ENCODE data around the gene CH25H. TPM values are rescaled to one million over a fixed set of nuclear protein-coding genes. Genes with fewer than 3 reads are reported as not detected.

The CH25H gene
- total RNA-seq, 2 donors from 2014 or later: 1.1 to 1.6 TPM

DNA sequence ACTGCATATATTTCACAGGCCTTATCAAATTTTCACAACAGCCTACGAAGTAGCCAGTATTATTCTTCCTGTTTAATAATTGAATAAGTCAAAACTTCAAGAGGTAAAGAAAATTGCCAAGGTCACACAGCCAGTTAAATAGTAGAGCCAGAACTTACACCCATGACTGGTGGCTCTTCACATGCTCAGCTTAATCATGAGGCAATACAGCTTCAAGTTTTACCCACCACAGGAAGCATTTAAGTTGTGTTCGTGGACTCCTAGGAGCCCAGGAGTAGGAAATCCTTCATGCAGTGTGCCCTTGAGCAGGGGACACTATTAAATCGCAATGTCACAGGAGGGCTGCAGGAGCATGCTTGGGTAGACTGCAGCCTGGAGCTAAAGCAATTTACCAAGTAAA is 33.4 kb upstream of the CH25H start:
- no peaks in the 10 kb centered on the region for H3K36me3 ChIP-seq
- H3K27me3 ChIP-seq (replicated peaks; ENCODE audit: insufficient read depth): no peaks in the 10 kb centered on the region
- H3K9me3 ChIP-seq: no peaks in the 10 kb centered on the region
- no peaks in the 10 kb centered on the region for H3K4me1 ChIP-seq (replicated peaks)
- WGBS: 59% methylated on average over 3 of the region's 3 CpGs
- H3K4me3 ChIP-seq: no peak overlapping the region
- no peak overlapping the region for H3K27ac ChIP-seq
- TF ChIP-seq POLR2AphosphoS5 (IDR thresholded peaks at IDR 0.05) (no peak), POLR2A (IDR thresholded peaks at IDR 0.05) (no peak)
- intact Hi-C loops (cut with DNase I): no loop called here
- no peak for DNase-seq (ENCODE audit: low spot score)

DNA sequence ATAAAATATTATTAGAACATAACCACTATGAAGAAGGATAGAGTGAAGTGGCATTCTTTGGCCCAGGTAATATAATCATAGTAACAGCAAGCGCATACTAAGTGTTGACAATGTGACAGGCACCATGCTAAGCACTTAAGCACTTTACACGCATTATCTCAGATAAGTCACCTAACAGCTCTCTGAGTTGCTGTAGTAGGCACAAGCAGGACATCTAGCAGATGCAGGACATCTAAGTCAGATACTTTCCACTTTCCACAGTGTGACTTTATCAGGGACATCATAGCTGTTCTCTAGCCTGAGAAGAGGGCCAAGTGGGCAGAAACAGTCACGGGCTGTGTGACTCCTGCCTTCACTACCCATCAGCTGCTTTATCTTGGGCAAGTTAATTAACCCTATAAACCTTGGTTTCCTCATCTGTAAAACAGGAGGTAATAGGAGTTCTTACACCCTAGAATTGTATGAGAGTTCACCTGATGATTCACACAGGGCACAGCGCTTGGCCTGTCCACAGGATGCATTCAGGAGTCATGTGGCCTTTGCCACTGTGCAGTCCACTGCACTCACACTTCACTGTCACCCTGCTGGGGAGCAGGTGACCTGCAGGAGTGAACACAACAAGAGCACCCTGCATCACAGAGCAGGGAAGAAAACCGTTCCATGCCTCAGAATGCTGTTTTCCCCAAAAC is 32.0 kb upstream of the CH25H start:
- Histone ChIP-seq H3K9me3 (no peaks in the 10 kb centered on the region), H3K4me1 (replicated peaks) (no peaks in the 10 kb centered on the region), H3K27ac (no peak overlapping the region), H3K27me3 (replicated peaks; ENCODE audit: insufficient read depth) (no peaks in the 10 kb centered on the region), H3K36me3 (no peaks in the 10 kb centered on the region), H3K4me3 (no peak overlapping the region)
- DNase-seq (ENCODE audit: low spot score): no peak
- 92% methylated on average over 5 of the region's 5 CpGs for WGBS
- intact Hi-C loops (cut with DNase I): no loop called here
- no peak for TF ChIP-seq POLR2A (IDR thresholded peaks at IDR 0.05)
- TF ChIP-seq, protein P1, sequence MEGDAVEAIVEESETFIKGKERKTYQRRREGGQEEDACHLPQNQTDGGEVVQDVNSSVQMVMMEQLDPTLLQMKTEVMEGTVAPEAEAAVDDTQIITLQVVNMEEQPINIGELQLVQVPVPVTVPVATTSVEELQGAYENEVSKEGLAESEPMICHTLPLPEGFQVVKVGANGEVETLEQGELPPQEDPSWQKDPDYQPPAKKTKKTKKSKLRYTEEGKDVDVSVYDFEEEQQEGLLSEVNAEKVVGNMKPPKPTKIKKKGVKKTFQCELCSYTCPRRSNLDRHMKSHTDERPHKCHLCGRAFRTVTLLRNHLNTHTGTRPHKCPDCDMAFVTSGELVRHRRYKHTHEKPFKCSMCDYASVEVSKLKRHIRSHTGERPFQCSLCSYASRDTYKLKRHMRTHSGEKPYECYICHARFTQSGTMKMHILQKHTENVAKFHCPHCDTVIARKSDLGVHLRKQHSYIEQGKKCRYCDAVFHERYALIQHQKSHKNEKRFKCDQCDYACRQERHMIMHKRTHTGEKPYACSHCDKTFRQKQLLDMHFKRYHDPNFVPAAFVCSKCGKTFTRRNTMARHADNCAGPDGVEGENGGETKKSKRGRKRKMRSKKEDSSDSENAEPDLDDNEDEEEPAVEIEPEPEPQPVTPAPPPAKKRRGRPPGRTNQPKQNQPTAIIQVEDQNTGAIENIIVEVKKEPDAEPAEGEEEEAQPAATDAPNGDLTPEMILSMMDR (IDR thresholded peaks at IDR 0.05): no peak

DNA sequence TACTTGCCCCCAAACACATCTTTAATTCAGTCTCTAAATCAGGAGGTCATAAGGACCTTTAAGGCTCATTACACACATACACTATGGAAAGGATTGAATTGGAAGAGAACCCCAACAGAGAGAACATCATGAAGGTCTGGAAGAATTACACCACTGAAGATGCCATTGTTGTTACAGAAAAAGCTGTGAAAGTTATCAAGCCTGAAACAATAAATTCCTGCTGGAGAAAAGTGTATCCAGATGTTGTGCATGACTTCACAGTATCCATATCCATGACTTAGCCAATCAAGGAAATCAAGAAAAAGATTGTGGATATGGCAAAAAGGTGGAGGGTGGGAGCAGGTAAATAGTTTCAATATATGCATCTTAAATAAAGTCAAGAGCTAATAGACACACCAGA is 30.7 kb upstream of the CH25H start:
- H3K4me3 ChIP-seq: no peak overlapping the region
- no peaks in the 10 kb centered on the region for H3K27me3 ChIP-seq (replicated peaks; ENCODE audit: insufficient read depth)
- intact Hi-C loops (cut with DNase I): no loop called here
- no peaks in the 10 kb centered on the region for H3K36me3 ChIP-seq
- no peak overlapping the region for H3K27ac ChIP-seq
- DNase-seq (ENCODE audit: low spot score): no peak
- TF ChIP-seq POLR2A (IDR thresholded peaks at IDR 0.05) (no peak), POLR2AphosphoS5 (IDR thresholded peaks at IDR 0.05) (no peak)
- TF ChIP-seq, protein P1 (IDR thresholded peaks at IDR 0.05): no peak
- H3K9me3 ChIP-seq: no peaks in the 10 kb centered on the region
- H3K4me1 ChIP-seq (replicated peaks): no peaks in the 10 kb centered on the region

DNA sequence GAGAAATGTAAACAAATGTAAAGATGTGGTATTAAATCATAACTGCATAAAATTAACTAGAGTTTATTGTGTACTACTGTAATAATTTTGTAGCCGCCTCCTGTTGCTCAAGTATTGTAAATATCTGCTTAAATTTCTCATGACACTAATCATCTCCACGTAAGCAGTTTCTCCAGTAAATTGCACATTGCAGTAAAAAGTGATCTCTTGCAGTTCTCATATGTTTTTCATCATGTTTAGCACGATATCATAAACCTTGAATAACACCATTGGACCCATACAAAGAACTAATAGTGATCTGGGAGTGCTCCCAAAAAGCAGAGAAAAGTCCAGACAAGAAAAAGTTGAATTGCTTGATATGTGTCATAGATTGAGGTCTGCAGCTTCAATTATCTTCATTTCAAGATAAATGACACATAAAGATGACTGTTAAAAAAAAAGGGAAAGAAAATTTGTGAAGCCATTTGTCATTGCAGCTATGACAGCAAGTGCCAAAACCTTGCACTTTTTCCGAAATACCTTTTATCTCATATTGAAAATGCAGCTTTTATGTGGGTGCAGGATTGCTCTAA is 29.2 kb upstream of the CH25H start:
- TF ChIP-seq POLR2A (IDR thresholded peaks at IDR 0.05): no peak
- TF ChIP-seq, protein P1 (IDR thresholded peaks at IDR 0.05): no peak
- no peak for TF ChIP-seq POLR2AphosphoS5 (IDR thresholded peaks at IDR 0.05)
- H3K27ac ChIP-seq: no peak overlapping the region
- H3K4me1 ChIP-seq (replicated peaks): no peaks in the 10 kb centered on the region
- no peaks in the 10 kb centered on the region for H3K36me3 ChIP-seq
- intact Hi-C loops (cut with DNase I): no loop called here
- no peak for DNase-seq (ENCODE audit: low spot score)
- no peaks in the 10 kb centered on the region for H3K27me3 ChIP-seq (replicated peaks; ENCODE audit: insufficient read depth)
- H3K9me3 ChIP-seq: no peaks in the 10 kb centered on the region
- no peak overlapping the region for H3K4me3 ChIP-seq
- 81% methylated on average over 4 of the region's 4 CpGs for WGBS

DNA sequence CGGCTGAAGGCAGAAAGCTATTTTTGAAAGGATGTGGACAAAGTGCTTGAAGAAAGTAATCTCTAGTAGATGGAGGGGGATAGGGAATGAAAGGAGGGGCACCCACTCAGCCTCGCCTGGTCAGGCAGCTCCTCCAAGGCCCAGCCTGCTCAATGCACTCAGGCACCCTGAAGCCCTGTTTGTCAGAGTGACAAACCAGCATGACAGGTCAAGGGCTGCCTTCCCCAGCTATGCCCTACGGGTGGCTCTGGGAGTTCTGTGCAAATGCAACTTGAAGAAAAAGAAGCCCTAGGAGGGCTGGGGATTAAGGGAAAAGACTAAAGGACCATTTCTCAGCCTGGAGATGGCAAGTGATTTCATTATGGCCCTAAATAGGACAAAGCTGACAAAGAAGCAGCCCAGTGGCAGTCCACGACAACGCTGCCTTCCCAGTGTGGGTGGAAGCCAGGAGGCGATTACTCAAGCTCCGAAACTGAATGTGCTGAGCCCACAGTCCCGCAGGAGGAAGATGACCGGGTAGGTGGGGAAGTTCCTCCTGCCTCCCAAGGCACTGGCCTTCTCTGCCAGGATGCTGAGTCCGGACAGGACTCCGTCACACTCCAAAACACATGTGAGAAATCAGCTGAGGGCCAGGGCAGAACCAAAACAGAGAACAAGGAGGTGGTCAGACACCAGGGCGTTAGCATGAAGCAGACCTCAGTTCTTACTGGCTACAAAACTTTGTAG is 28.1 kb upstream of the CH25H start:
- H3K36me3 ChIP-seq: no peaks in the 10 kb centered on the region
- H3K9me3 ChIP-seq: no peaks in the 10 kb centered on the region
- no peak overlapping the region for H3K4me3 ChIP-seq
- H3K4me1 ChIP-seq (replicated peaks): no peaks in the 10 kb centered on the region
- intact Hi-C loops (cut with DNase I): no loop called here
- 84% methylated on average over 12 of the region's 12 CpGs for WGBS
- DNase-seq (ENCODE audit: low spot score): no peak
- TF ChIP-seq POLR2A (IDR thresholded peaks at IDR 0.05) (no peak), POLR2AphosphoS5 (IDR thresholded peaks at IDR 0.05) (no peak)
- TF ChIP-seq, protein P1 (IDR thresholded peaks at IDR 0.05): no peak
- H3K27me3 ChIP-seq (replicated peaks; ENCODE audit: insufficient read depth): no peaks in the 10 kb centered on the region
- H3K27ac ChIP-seq: no peak overlapping the region

All from prostate gland (tissue), 2 donors.